Measurements from ENCODE around the gene RP2.

RP2 gene

DNA sequence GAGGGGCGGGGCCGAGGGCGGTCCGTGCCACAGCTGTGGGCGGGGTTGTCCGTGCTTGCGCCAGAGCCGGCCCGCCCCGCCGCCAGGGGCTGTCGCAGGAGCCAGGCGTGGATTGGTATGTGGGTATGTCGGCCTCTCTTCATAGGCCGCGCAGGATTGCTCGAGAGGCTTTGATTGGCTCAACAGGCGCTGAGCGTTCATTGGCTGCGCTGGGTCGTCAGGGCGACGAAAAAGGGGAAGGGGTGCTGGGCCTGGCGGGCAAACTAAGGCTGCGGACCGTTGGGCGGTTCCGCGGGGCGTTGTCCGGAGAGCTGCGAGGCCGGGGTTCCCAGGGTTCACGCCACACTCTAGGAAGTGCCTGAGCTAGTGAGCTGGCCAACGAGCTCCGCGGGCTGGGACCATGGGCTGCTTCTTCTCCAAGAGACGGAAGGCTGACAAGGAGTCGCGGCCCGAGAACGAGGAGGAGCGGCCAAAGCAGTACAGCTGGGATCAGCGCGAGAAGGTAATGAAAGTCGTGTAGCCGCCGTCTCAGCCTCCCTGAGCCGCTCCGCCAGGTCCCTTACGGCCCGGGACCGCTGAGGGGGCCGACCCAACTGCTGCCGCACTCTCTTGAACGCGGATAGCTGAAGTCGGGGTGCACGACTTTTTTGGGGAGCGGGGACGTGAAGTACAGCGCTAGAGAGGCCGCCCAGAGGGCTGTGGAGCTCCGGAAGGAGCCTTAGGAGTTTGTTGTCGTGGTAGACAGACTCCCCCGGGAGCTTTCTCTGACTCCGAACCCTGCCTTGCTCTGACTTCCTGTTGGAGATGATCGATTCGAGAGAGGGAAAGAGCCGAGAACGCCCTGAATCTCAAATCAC is at the start of gene RP2:
TSS of gene RP2 (plus strand) at position 343 of the 857 bp plus-strand sequence. CDS start at position 401, 58 bp downstream.
- DNase-seq (ENCODE audit: low spot score): peak; percentile 93
- no peak for FAIRE-seq

DNA sequence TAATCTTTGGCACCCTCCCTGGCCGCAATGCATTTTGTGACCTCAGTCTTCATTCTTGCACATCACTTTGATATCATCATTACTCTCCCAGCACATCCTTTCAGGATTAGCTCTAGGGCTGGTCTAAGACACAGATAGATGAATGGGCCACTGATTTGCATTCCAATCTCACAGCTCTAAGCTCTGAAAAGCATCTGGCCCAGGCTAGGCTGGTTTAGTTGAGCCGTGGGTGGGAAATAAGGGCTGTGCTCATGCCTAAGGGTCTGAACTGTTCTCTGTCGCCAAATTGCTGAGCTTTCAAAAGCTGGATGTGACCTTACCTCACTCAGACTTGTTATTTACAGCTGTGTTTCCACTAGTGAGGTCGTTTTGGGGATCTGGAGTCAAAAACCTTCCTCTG is 47.9 kb upstream of the RP2 start:
- DNase-seq (ENCODE audit: low spot score): no peak
- FAIRE-seq: no peak

DNA sequence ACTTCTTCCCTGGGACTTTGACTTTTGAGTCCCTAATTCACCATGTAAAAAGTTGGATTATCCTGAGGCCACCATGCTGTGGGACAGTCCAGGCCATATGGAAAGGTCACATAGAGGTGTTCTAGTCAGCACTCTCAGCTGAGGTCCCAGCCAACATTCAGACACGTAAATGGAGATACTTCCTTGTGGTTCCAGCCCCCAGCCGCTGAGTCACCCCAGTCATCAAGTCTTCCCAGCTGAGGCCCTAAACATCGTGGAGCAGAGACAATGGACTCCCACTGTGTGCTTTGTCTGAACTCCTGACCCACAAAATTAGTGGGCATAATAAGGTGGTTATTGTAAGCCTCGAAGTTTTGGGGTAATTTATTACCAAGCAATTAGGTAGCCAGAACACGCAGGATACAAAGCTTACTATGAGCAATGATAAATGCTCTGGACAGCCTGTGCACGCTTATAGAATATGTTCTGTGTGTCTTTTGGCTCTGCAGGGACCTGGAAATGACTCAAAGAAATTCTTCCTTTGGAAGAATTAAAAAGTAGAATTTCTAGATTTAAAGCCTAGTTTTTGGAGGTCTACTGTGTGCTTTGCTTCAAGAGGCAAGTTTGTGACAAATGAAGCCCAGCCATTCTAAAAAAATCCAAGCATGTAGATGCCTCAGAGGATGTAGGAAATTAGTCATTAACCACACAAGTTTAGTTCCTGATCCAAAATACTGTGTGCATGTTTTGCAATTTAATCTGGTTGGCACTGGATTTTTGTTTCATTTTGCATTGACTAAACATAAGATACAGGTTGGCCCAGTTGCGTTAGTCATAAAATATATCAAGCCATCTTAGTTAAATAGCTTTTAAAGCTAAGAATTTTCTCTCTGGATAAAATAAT is 44.7 kb upstream of the RP2 start:
- no peak for FAIRE-seq
- DNase-seq (ENCODE audit: low spot score): peak; percentile 66

DNA sequence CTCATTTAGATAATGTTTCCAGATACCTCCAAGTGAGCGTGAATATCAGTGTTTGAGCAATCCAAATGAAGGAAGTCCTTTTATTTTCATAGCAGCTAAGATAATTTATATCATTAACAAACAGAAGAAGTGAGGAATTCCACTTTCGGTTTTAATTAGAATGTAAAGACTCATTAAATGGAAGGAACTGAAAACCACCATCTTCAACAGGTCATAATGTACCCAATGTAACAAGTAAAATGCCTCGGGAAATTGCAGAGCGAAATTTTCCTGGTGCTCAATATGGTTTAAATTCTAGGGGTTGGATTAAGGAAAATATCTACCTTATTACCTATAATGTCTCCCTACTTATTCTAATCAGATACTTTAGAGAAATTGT is 44.0 kb upstream of the RP2 start:
- DNase-seq (ENCODE audit: low spot score) (no peak), FAIRE-seq (no peak)

DNA sequence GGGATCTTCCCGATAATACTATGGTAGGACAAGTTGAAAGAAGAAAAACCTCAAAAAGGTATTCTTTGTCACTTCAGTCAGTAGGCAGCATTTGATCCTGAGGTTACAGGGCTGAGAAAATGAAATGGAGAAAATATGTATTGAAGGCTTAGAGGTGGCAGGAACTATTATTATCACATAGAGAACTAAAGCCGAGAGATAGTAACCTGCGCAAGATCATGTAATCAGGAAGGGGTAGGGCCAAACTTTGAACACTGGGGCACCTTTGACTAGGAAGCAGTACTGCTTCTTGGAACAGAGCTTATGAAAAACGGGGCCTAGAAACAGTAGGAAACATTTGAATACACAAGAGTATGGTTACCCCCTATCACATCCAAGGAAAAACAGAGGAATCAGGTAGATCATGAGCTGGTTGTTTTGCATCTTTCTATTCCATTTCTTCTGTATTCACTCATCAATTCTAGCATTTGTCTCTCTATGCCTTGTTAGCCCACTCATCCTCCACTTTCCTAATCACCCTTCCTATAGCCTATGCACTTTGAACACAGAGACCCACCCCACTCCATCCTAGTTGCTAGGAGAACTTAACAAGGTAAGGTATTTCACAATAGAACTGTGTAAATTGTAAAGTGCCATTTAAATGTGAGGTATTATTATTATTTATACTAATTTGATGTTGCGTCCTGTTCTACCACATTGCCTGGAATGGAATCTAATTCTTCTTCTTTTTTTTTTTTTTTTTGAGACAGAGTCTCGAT is 43.3 kb upstream of the RP2 start:
- no peak for FAIRE-seq
- DNase-seq (ENCODE audit: low spot score): no peak

DNA sequence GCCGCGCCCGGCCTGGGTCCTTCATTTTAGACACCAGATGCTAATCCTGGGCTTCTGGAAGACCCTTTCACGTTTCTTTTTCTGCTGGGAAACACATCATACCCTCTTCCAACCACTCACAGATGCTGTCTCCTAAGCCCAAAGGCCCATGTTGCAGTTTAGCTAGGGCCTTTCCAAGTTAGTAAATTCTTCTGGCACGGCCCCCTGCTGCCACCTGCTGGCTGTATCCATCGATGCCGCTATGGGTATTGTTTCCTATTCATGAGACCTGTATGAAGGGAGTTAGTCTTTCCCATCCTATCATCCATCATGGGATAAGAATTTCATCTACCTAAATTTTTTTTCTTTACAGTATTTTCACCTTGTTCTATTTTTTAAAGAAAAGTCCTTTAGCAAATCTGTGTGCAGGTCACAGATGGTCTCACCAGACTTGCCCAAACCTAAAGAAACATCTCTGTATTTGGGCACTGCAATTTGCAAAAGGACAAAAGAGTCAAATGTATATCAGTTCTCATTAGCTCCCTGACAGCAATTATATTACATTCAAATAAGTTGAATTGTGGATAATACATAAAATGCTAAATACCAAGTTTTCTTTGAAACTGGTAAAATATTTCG is 40.2 kb upstream of the RP2 start:
- FAIRE-seq: no peak
- peak; percentile 55 for DNase-seq (ENCODE audit: low spot score)

DNA sequence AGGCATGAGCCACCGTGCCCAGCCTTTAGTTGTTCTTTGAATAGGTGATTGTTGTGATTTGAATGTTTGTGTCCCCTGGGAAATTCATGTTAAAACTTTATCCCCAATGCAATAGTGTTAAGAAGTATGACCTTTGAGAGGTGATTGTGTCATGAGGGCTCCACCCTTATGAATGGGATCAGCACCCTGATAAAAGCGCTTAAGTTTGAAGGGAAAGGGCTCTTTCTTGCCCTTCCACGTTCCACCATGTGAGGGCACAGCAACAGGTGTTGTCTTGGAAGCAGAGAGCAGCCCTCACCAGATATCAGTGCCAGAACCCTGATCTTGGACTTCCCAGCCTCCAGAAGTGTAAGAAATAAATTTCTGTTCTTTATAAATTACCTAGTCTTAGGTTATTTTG is 33.7 kb upstream of the RP2 start:
- DNase-seq (ENCODE audit: low spot score) (no peak), FAIRE-seq (no peak)

DNA sequence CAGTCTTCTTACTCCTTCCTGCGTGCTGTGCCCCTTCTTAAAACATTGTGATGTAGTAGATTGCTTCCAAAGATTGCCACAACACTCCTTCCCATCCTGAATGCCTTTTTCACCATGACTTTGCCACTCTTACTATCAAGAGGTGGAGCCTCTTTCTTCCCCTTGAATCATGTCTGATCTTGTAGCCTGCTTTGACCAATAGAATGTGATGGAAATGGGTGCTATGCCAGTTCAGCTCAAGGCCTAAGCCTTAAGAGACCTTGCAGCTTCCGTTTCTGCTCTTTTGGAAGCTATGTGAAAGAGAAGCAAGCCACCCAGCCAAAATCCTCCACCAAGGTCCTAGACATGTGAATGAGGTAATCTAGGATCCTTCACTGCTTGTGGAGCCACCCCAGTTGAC is 31.6 kb upstream of the RP2 start:
- DNase-seq (ENCODE audit: low spot score) (no peak), FAIRE-seq (no peak)

DNA sequence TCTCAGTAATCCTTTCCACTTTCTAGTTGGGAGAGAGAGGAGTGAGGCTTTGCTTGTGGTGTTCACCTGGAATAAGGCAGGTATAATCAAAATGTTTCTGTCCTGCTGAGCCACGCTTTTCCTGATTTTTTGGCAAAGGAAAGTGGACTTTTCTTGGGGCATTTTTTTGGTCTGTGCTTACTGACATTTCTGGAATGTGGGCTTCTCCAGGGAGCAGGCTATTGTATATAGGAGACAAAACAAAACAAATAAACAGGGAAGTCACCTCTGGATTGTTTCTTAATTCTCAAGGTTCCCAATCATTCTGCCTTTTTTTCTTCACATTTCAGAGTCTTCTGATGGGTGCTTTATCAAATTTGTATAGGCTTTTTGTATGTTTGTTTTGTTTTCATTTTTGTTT is 25.7 kb upstream of the RP2 start:
- DNase-seq (ENCODE audit: low spot score): no peak
- no peak for FAIRE-seq

DNA sequence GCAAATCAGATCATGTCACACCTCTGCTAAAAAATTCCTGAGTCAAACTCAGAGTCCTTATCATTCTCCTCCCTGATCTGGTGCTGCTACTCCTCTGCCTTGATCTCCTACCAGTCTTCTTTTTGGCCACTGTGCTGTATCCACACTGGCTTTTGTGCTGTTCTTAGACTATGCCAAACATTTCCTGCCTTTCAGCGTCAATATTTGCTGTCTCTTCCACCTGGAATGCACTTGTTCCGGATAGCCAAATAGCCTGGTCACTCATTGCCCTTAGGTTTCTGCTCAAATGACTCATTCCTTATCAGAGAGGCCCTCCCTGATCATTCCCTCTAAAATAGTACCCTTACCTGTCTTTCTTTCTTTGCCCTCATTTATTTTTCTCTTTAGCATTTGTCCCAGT is 24.4 kb upstream of the RP2 start:
- DNase-seq (ENCODE audit: low spot score) (no peak), FAIRE-seq (no peak)

DNA sequence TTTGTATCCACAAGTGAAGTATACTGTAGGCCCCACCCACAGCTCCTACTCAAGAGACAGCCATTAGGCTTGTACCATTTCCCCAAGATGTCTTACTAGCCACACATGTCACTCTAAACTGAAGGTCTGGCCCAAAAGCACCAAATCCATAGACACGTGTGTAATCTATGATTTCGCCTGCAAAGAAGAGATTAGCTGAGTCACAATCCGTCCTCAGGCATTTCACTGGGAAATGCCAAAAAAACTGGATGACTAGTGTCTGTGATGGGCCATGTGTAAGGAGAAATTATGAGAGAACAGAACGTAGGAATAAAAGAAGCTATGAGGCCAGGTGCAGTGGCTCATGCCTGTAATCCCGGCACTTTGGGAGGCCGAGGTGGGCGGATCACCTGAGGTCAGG is 21.9 kb upstream of the RP2 start:
- FAIRE-seq (no peak), DNase-seq (ENCODE audit: low spot score) (no peak)

DNA sequence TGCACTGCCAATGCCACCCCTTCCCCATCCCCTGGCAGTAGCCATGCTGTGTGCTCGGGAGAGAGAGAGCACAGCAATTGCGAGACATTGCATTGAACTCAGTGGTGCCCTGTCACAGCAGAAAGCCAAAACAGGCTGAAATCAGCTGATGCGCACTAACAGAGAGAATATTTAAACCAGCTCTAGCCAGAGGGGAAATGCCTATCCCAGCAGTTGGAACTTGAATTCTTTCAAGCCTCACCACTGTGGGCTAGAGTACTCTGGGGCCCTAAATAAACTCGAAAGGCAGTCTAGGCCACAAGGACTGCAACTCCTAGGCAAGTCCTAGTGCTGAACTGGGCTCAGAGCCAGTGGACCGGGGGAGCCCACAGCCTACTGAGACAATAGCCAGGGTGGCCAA is 17.7 kb upstream of the RP2 start:
- FAIRE-seq (no peak), DNase-seq (ENCODE audit: low spot score) (no peak)

DNA sequence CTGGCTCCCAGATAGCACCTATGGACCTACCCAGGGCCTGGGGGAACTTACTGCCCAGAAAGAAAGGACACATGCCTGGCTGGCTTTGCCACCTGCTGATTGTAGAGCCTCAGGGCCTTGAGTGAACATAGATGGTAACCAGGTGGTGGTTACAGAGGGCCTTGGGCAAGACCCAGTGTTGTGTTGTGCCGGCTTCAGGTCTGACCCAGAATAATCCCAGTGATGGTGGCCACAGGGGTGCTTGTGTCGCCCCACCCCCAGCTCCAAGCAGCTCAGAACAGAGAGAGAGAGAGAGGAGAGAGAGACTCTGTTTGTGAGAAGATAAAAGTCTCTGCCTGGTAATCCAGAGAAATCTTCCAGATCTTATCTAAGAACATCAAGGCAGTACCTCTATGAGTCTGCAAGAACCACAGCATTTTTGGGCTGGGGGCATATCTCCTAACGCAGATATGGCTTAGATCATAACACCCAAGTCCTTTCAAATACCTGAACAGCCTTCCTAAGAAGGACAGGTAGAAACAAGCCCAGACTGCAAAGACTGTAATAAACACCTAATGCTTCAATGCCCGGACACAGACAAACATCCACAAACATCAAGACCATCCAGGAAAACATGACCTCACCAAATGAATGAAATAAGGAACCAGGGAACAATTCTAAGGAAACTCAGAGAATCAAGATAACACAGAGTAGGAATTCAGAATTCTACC is 16.3 kb upstream of the RP2 start:
- FAIRE-seq (no peak), DNase-seq (ENCODE audit: low spot score) (no peak)

DNA sequence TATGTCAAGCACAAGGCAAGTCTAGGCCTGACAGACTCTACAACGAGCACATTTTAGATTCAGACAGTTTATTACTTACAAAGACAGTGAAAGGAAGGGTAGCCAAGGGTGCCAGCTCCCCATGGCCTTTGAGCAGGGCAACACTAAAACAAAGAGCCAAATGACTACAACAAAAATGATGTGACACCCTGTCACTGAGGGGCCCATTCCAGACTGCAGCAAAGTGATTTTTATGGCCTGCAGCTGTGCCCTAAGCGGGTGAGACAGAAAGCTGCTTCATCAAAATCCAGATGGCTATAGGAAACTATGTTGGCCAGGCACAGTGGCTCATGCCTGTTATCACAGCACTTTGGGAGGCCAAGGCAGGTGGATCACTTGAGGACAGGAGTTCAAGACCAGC is 13.4 kb upstream of the RP2 start:
- no peak for FAIRE-seq

DNA sequence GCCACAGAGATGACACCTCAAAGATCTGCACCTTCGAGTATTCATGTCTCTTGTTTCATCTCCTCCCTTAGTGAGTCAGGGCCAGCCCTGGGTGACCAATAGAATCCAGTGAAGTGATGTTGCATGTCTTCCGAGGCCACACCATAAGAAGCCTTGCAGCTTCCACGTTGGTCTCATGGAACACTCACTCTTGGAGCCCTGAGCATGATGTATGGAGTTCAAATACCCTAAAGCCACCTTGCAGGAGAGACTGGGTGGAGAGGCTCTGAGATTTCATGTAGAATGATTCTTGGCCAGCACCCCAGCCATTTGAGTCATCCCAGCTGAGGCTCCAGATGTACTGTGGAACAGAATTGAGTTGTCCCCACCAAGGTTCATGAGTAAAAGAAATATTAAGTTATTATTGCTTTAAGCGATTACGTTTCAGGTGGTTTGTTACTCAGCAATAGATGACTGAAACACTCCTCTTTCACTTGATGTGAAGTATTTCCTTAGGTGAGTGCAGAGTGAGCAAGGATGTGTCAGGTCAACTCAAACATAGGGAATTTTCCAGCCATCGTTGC is 5.0 kb upstream of the RP2 start:
- FAIRE-seq (no peak), DNase-seq (ENCODE audit: low spot score) (no peak)

More for the DNA sequence above, 13.4 kb upstream of the RP2 start:
- no peak for DNase-seq (ENCODE audit: low spot score)

DNA sequence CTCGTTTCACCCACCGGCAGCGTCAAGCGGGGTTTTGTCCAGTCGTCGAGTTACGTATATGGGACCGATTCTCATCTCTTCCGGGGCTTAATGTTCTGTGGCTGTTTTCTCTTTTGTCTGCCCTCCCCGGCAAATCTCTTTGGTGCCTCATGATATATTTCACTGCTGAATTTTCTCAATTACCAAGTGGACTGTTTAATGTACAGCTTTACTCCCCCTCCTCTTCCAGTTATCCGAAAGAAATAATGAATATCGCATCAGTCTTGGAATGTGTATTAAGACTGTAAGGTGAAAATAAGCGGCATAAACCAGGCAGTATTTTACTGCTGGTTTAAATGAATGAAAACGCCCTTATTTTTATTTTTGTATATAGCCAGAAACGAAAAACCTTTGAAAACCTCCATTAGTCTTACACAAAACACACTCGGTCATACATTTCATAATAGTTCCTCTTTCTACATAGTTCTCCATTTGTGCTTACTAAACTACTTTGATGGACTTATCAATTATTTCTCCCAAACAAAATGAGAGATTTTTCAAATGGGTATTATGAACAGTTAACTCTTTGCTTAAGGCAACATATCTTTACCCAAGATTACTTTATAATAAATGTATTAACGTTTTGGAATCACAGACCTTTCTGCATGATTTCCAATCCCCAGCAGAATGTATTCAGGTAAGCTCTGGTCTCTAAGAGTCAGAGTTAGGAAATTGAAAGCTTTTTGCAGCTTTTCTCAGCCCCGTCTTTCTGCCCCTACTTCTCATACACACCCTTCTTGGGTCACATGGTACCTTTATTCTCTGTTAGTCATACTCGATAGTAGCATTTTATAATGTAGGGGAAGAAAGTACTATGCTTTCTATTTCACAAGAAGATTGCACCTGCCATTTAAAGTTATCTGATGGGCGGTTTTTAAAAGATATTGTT is 979 bp downstream of the RP2 start:
- FAIRE-seq (no peak), DNase-seq (ENCODE audit: low spot score) (no peak)

DNA sequence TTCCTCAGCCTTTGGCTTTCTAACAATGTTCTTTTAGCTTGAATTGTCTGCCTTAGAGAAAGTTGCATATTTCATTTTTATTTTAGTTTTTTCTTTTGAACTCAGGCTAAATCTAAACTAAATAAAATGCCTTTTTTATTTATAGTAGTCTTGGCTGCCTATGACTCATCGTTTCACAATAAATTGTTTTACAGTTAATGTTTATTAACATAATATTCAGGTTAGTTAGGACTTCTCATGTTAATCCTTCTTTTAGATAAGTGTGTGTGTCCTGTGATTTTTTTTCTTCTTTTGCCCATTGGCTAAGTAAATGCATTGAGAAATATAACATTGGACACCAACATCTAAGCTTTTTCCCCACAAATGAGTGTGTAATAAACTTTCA is 1.6 kb downstream of the RP2 start:
- DNase-seq (ENCODE audit: low spot score) (no peak), FAIRE-seq (no peak)

DNA sequence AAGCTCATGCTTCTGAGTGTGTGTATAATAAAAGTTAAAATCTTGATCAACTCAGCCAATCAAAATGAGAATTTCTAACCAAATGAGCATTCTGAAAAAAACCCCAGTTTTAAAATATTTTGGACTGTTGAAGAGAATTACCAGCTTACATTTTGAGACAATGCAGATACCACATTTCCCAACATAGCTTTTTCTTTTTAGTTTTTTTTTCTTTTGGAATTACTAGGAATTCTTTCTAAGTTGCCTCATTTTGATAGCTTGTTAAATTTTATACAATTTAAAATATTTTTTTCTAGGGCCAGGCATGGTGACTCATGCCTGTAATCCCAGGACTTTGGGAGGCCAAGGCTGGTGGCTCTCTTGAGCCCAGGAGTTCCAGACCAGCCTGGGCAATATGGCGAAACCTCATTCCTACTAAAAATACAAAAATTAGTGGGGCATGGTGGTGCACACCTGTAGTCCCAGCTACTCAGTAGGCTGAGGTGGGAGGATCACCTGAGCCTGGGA is 2.2 kb downstream of the RP2 start:
- DNase-seq (ENCODE audit: low spot score) (no peak), FAIRE-seq (no peak)

DNA sequence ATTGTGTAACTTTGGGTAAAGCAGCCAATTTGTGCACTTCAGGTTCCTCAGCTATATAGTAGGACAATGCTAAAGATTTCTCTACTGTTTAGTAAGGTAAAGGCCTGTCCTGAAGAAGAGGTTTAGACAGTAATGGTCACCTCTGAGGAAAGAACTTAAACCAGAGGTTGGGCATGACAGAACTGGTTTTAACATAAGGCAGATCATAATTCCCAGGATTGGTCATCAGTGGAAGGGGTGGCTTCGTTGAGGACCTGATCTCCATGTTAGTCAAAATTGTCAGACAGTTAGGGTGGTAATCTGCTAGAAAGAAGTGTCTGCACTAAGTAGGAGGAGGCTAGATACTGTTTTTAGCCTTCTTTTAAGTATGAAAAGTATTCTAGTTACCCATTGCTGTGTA is 4.1 kb downstream of the RP2 start:
- DNase-seq (ENCODE audit: low spot score) (no peak), FAIRE-seq (no peak)
